ENCODE data around the gene LEFTY1. TPM values are rescaled to one million over a fixed set of nuclear protein-coding genes. Genes with fewer than 3 reads are reported as not detected.

LEFTY1 gene
- total and polyA plus RNA-seq, 2 of the 13 experiments (the other 11 are each of a cell fraction or from before 2014, with no cell fraction given) = 0.29 to 0.79 TPM

- TF ChIP-seq ZNF607 (CRISPR knock-in tag; IDR thresholded peaks at IDR 0.05; ENCODE audit: borderline replicate concordance) (peak; percentile 86; the same call in 1 of the 2 replicates), ZSCAN25 (CRISPR knock-in tag; IDR thresholded peaks at IDR 0.05) (no peak; the same call in 1 of the 2 replicates), ZNF768 (CRISPR knock-in tag; IDR thresholded peaks at IDR 0.05) (no peak), ZFP36L2 (CRISPR knock-in tag; IDR thresholded peaks at IDR 0.05) (0 out of 2 replicates have a peak, but pooled peaks have one; percentile 60), TCF7 (IDR thresholded peaks at IDR 0.05; ENCODE audit: low read depth) (no peak), KLF13 (CRISPR knock-in tag; IDR thresholded peaks at IDR 0.05) (no peak), BORCS8-MEF2B (CRISPR knock-in tag; IDR thresholded peaks at IDR 0.05) (no peak; the same call in 1 of the 2 replicates), NFKB2 (CRISPR knock-in tag; IDR thresholded peaks at IDR 0.05; ENCODE audit: borderline replicate concordance) (peak; percentile 41; the same call in 1 of the 2 replicates), HOXD1 (CRISPR knock-in tag; IDR thresholded peaks at IDR 0.05) (peak; percentile 22; the same call in 1 of the 2 replicates), HIVEP1 (CRISPR knock-in tag; IDR thresholded peaks at IDR 0.05) (peak; percentile 89), MED1 (CRISPR knock-in tag; IDR thresholded peaks at IDR 0.05) (peak; percentile 39; the same call in 1 of the 2 replicates), TIGD3 (CRISPR knock-in tag; IDR thresholded peaks at IDR 0.05; ENCODE audit: borderline replicate concordance) (no peak), IRF2 (CRISPR knock-in tag; IDR thresholded peaks at IDR 0.05) (no peak; the same call in 1 of the 2 replicates), ESRRA (CRISPR knock-in tag; IDR thresholded peaks at IDR 0.05; ENCODE audit: low read depth) (peak; percentile 68), SNAI1 (CRISPR knock-in tag; IDR thresholded peaks at IDR 0.05; ENCODE audit: borderline replicate concordance) (no peak; the same call in 1 of the 2 replicates), HNRNPLL (IDR thresholded peaks at IDR 0.05; ENCODE audit: low read depth, low read length, poor library complexity, severe bottlenecking) (peak; percentile 91), CEBPB (IDR thresholded peaks at IDR 0.05; ENCODE audit: borderline replicate concordance, low read depth, low read length) (peak; percentile 88; the same call in 1 of the 2 replicates), RARG (CRISPR knock-in tag; IDR thresholded peaks at IDR 0.05; ENCODE audit: low read depth) (no peak), SIN3A (IDR thresholded peaks at IDR 0.05; ENCODE audit: borderline replicate concordance, low read depth, low read length) (0 out of 2 replicates have a peak, but pooled peaks have one; percentile 63), SKI (IDR thresholded peaks at IDR 0.05; ENCODE audit: partially characterized antibody) (peak; percentile 36), CENPX (CRISPR knock-in tag; IDR thresholded peaks at IDR 0.05) (no peak), BCL3 (CRISPR knock-in tag; IDR thresholded peaks at IDR 0.05) (peak; percentile 62), MTF1 (CRISPR knock-in tag; IDR thresholded peaks at IDR 0.05) (0 out of 2 replicates have a peak, but pooled peaks have one; percentile 6)
- TF ChIP-seq, protein P1, sequence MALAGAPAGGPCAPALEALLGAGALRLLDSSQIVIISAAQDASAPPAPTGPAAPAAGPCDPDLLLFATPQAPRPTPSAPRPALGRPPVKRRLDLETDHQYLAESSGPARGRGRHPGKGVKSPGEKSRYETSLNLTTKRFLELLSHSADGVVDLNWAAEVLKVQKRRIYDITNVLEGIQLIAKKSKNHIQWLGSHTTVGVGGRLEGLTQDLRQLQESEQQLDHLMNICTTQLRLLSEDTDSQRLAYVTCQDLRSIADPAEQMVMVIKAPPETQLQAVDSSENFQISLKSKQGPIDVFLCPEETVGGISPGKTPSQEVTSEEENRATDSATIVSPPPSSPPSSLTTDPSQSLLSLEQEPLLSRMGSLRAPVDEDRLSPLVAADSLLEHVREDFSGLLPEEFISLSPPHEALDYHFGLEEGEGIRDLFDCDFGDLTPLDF (CRISPR knock-in tag; IDR thresholded peaks at IDR 0.05) = peak; percentile 68
- TF ChIP-seq, protein P2, sequence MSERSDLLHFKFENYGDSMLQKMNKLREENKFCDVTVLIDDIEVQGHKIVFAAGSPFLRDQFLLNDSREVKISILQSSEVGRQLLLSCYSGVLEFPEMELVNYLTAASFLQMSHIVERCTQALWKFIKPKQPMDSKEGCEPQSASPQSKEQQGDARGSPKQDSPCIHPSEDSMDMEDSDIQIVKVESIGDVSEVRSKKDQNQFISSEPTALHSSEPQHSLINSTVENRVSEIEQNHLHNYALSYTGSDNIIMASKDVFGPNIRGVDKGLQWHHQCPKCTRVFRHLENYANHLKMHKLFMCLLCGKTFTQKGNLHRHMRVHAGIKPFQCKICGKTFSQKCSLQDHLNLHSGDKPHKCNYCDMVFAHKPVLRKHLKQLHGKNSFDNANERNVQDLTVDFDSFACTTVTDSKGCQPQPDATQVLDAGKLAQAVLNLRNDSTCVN (CRISPR knock-in tag; IDR thresholded peaks at IDR 0.05; ENCODE audit: borderline replicate concordance) = no peak; the same call in 1 of the 2 replicates
These were observed 35.0 kb upstream of the LEFTY1 start, which contains the start of gene PYCR2 (continued) for GRCh38 chr1:225923692-225924555.
